ENCODE results near the gene SLC38A3.

SLC38A3 gene

DNA sequence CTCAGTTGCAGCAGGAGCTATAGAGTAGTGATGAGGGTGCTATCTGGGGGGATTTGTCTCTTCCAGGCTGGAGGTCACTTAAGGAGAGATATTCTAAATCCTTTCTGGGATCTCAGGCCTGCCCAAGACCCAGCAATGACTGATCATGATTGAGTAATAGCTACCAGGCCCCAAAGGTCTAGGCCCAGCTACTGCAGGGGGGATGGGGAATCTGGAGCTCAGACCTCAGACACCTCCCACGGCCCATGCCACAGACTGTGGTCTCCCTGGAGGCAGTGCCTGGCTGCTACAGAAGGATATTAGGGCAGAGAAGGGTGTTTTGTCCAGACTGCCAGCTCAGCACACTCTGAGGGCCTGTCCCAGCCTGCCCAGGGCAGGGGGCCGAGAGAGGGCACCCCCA is 6.9 kb downstream of the SLC38A3 start:
- TF ChIP-seq, protein P1, sequence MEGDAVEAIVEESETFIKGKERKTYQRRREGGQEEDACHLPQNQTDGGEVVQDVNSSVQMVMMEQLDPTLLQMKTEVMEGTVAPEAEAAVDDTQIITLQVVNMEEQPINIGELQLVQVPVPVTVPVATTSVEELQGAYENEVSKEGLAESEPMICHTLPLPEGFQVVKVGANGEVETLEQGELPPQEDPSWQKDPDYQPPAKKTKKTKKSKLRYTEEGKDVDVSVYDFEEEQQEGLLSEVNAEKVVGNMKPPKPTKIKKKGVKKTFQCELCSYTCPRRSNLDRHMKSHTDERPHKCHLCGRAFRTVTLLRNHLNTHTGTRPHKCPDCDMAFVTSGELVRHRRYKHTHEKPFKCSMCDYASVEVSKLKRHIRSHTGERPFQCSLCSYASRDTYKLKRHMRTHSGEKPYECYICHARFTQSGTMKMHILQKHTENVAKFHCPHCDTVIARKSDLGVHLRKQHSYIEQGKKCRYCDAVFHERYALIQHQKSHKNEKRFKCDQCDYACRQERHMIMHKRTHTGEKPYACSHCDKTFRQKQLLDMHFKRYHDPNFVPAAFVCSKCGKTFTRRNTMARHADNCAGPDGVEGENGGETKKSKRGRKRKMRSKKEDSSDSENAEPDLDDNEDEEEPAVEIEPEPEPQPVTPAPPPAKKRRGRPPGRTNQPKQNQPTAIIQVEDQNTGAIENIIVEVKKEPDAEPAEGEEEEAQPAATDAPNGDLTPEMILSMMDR (IDR thresholded peaks at IDR 0.05; ENCODE audit: low read depth, low read length) = no peak
- peaks cover 22% of the 10 kb centered on the region for H3K36me3 ChIP-seq
- H3K9me3 ChIP-seq (ENCODE audit: severe bottlenecking) = no peaks in the 10 kb centered on the region
- peak overlapping the region; percentile 87 for H3K27ac ChIP-seq
- peak; percentile 89 for DNase-seq
- H3K27me3 ChIP-seq (ENCODE audit: insufficient read depth, low read depth, severe bottlenecking) = no peaks in the 10 kb centered on the region
- no peak overlapping the region for H3K4me3 ChIP-seq (ENCODE audit: low read depth, low read length)

DNA sequence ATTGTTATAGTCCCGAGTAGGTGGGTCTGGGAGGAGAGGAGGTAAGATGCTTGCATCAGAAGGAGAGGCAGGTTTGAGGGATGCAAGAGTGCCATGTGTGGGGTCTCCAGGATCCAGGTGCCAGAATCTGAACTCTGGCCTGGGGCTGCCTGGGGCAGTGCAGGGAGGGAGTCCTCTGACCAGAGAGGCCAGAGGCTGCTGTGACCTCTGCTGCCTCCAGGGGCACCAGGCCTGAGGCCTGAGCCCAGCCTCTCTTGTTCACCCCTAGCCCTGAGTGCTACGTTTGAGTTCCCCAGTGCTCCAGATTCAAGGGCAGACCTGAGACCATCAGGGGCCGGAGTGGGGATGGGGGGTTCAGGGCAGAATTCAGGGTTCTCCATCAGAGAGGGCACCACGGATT is 7.4 kb downstream of the SLC38A3 start:
- no peak overlapping the region for H3K4me3 ChIP-seq (ENCODE audit: low read depth, low read length)
- DNase-seq = peak; percentile 18
- no peaks in the 10 kb centered on the region for H3K9me3 ChIP-seq (ENCODE audit: severe bottlenecking)
- peak overlapping the region; percentile 87 for H3K27ac ChIP-seq
- H3K36me3 ChIP-seq = peaks cover 27% of the 10 kb centered on the region
- H3K27me3 ChIP-seq (ENCODE audit: insufficient read depth, low read depth, severe bottlenecking) = no peaks in the 10 kb centered on the region
- TF ChIP-seq, protein P1 (IDR thresholded peaks at IDR 0.05; ENCODE audit: low read depth, low read length) = peak; percentile 58

DNA sequence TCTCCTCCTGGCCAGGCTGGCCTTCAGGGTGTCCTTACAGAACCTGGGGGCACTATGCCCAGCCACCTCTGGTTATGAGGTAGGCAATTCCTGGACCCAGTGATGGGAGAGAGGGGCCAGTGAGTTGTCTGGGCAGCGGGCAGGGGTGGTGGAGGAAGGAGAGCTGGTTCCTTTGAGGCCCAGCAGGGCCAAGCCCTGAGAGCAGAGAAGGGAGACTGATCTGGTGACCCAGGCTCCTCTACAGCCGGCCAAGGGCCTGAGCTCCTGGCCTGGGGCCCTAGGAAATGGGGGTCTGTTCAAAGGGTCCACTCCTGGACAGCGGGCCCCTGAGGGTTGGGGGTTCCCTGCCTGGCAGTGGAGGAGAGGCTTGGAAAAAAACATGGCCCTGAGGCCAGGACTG is 7.9 kb downstream of the SLC38A3 start:
- H3K27ac ChIP-seq = peak overlapping the region; percentile 87
- H3K4me3 ChIP-seq (ENCODE audit: low read depth, low read length) = no peak overlapping the region
- DNase-seq = peak; percentile 5
- H3K27me3 ChIP-seq (ENCODE audit: insufficient read depth, low read depth, severe bottlenecking) = no peaks in the 10 kb centered on the region
- TF ChIP-seq, protein P1 (IDR thresholded peaks at IDR 0.05; ENCODE audit: low read depth, low read length) = no peak
- peaks cover 31% of the 10 kb centered on the region for H3K36me3 ChIP-seq
- H3K9me3 ChIP-seq (ENCODE audit: severe bottlenecking) = no peaks in the 10 kb centered on the region

DNA sequence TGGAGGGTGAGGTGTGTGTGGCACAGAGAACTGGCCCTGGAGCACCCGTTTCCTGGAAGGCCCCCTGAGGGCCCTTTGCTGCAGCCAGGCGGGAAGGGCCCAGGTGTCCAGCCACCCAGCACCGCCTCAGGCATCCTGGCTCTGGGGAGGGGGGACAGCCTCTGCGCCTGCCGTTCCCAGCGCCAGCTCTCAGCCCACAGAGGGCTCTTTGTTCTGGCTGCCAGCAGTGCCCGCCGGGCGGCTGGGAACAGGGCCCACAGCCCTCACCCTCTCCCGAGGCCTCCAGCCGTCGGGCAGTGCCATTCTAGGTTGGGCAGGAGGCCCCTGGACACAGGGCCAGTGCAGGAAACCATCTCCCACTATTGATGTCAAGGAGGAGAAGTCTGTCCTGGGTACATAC is 8.3 kb downstream of the SLC38A3 start:
- TF ChIP-seq, protein P1 (IDR thresholded peaks at IDR 0.05; ENCODE audit: low read depth, low read length) = no peak
- H3K4me3 ChIP-seq (ENCODE audit: low read depth, low read length) = no peak overlapping the region
- peaks cover 33% of the 10 kb centered on the region for H3K36me3 ChIP-seq
- peak overlapping the region; percentile 87 for H3K27ac ChIP-seq
- peak; percentile 6 for DNase-seq
- H3K9me3 ChIP-seq (ENCODE audit: severe bottlenecking) = no peaks in the 10 kb centered on the region
- H3K27me3 ChIP-seq (ENCODE audit: insufficient read depth, low read depth, severe bottlenecking) = no peaks in the 10 kb centered on the region

DNA sequence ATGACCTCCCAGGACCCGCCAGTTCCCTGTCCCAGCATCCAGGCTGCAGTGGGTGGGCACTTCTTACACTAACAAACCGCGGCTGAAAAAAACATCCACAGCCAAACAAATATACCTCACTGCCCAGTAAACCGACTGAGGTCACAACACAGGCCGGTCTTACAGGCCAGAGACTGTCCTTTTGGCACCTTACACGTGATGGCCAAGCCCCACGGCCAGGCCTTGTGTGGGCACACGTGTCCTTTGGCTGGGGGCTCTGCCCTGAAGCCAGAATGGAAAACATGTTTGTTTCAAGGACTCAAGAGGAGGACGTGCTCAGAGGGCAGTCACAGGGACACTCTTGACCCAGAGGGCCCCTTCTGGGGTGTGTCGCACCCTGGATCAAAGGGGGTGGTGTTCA is 9.8 kb downstream of the SLC38A3 start:
- Histone ChIP-seq H3K9me3 (ENCODE audit: severe bottlenecking) (no peaks in the 10 kb centered on the region), H3K4me3 (ENCODE audit: low read depth, low read length) (no peak overlapping the region), H3K27me3 (ENCODE audit: insufficient read depth, low read depth, severe bottlenecking) (no peaks in the 10 kb centered on the region), H3K36me3 (peaks cover 46% of the 10 kb centered on the region), H3K27ac (no peak overlapping the region)
- TF ChIP-seq, protein P1 (IDR thresholded peaks at IDR 0.05; ENCODE audit: low read depth, low read length) = no peak
- no peak for DNase-seq

DNA sequence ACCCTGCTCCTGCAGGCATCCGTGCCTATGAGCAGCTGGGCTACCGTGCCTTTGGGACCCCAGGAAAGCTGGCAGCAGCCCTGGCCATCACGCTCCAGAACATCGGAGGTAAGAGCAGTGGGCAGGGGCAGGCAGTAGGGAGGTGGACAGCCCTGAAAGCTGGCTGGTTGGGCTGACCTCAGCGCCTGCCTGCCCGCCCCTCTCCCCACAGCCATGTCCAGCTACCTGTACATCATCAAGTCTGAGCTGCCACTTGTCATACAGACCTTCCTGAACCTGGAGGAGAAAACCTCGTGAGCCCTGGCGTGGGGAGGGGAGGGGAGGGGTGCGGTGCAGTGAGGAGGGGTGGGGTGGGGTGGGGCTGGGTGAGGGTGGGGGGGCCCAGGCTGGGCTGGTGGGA is 10.5 kb downstream of the SLC38A3 start:
- H3K27me3 ChIP-seq (ENCODE audit: insufficient read depth, low read depth, severe bottlenecking) = no peaks in the 10 kb centered on the region
- H3K27ac ChIP-seq = peak overlapping the region; percentile 10; the same call in 1 of the 2 replicates
- no peaks in the 10 kb centered on the region for H3K9me3 ChIP-seq (ENCODE audit: severe bottlenecking)
- H3K36me3 ChIP-seq = peaks cover 46% of the 10 kb centered on the region
- no peak for DNase-seq
- H3K4me3 ChIP-seq (ENCODE audit: low read depth, low read length) = no peak overlapping the region
- TF ChIP-seq, protein P1 (IDR thresholded peaks at IDR 0.05; ENCODE audit: low read depth, low read length) = no peak
